ENCODE measurements around the gene VN1R4. TPM values are rescaled to one million over a fixed set of nuclear protein-coding genes. Genes with fewer than 3 reads are reported as not detected.
"Not testable (repeated sequence)": the region's sequence is repeated elsewhere in the genome, so short reads cannot be mapped to it uniquely, and the experiment has no call there.

VN1R4 gene
- not detected in 2 replicates for total RNA-seq (2014; rRNA removed; shearing (Covaris generic); ENCODE audit: low replicate concordance)

- DNase-seq (ENCODE audit: low read depth); in situ Hi-C loops (cut with HindIII; ENCODE audit: low pct_unique_long_range_greater_than_20kb, low sequenced_read_pairs): not testable (repeated sequence)
Measured at GRCh38 chr19:53267623-53268022, at the start of gene VN1R4. VN1R4 (minus strand) TSS chr19:53267723; CDS start chr19:53267665, 58 bp downstream.

- DNase-seq (ENCODE audit: low read depth) = no peak
- in situ Hi-C loops (cut with HindIII; ENCODE audit: low pct_unique_long_range_greater_than_20kb, low sequenced_read_pairs) = no loop called here
Measured at GRCh38 chr19:53311897-53312296, 44.4 kb upstream of the VN1R4 start.

- no peak for DNase-seq (ENCODE audit: low read depth)
- in situ Hi-C loops (cut with HindIII; ENCODE audit: low pct_unique_long_range_greater_than_20kb, low sequenced_read_pairs) = no loop called here
Measured at GRCh38 chr19:53311044-53311443, 43.5 kb upstream of the VN1R4 start.

GRCh38 chr19:53308339-53308811 lies 40.9 kb upstream of the VN1R4 start:
- in situ Hi-C loops (cut with HindIII; ENCODE audit: low pct_unique_long_range_greater_than_20kb, low sequenced_read_pairs) = no loop called here
- DNase-seq (ENCODE audit: low read depth) = no peak

- in situ Hi-C loops (cut with HindIII; ENCODE audit: low pct_unique_long_range_greater_than_20kb, low sequenced_read_pairs); DNase-seq (ENCODE audit: low read depth): not testable (repeated sequence)
Measured at GRCh38 chr19:53301341-53301740, 33.8 kb upstream of the VN1R4 start.

- in situ Hi-C loops (cut with HindIII; ENCODE audit: low pct_unique_long_range_greater_than_20kb, low sequenced_read_pairs) = no loop called here
- peak; percentile 33 for DNase-seq (ENCODE audit: low read depth)
Measured at GRCh38 chr19:53294786-53295441, 27.4 kb upstream of the VN1R4 start.

GRCh38 chr19:53290758-53291549 lies 23.4 kb upstream of the VN1R4 start:
- no peak for DNase-seq (ENCODE audit: low read depth)

GRCh38 chr19:53285087-53285486 lies 17.6 kb upstream of the VN1R4 start:
- DNase-seq (ENCODE audit: low read depth) = no peak
- in situ Hi-C loops (cut with HindIII; ENCODE audit: low pct_unique_long_range_greater_than_20kb, low sequenced_read_pairs) = no loop called here

More at GRCh38 chr19:53290758-53291549, 23.4 kb upstream of the VN1R4 start:
- in situ Hi-C loops (cut with HindIII; ENCODE audit: low pct_unique_long_range_greater_than_20kb, low sequenced_read_pairs) = no loop called here

GRCh38 chr19:53281947-53282346 lies 14.4 kb upstream of the VN1R4 start:
- in situ Hi-C loops (cut with HindIII; ENCODE audit: low pct_unique_long_range_greater_than_20kb, low sequenced_read_pairs); DNase-seq (ENCODE audit: low read depth): not testable (repeated sequence)

GRCh38 chr19:53275480-53275879 lies 8.0 kb upstream of the VN1R4 start:
- in situ Hi-C loops (cut with HindIII; ENCODE audit: low pct_unique_long_range_greater_than_20kb, low sequenced_read_pairs) = no loop called here
- no peak for DNase-seq (ENCODE audit: low read depth)

- DNase-seq (ENCODE audit: low read depth) = no peak
- in situ Hi-C loops (cut with HindIII; ENCODE audit: low pct_unique_long_range_greater_than_20kb, low sequenced_read_pairs) = no loop called here
Measured at GRCh38 chr19:53272044-53272443, 4.5 kb upstream of the VN1R4 start.

- DNase-seq (ENCODE audit: low read depth); in situ Hi-C loops (cut with HindIII; ENCODE audit: low pct_unique_long_range_greater_than_20kb, low sequenced_read_pairs): not testable (repeated sequence)
Measured at GRCh38 chr19:53269861-53270260, 2.3 kb upstream of the VN1R4 start.

- DNase-seq (ENCODE audit: low read depth); in situ Hi-C loops (cut with HindIII; ENCODE audit: low pct_unique_long_range_greater_than_20kb, low sequenced_read_pairs): not testable (repeated sequence)
Measured at GRCh38 chr19:53257715-53258342, 9.7 kb downstream of the VN1R4 start, which contains the start of gene VN1R2. VN1R2 (plus strand) TSS chr19:53258292; CDS start chr19:53258376, 84 bp downstream.

GRCh38 chr19:53254411-53255341 lies 12.8 kb downstream of the VN1R4 start, which contains the start of gene ZNF677:
ZNF677 (minus strand) TSS chr19:53254873; CDS start chr19:53251550, 3,323 bp downstream.
- in situ Hi-C loops (cut with HindIII; ENCODE audit: low pct_unique_long_range_greater_than_20kb, low sequenced_read_pairs) = no loop called here

GRCh38 chr19:53246498-53246897 lies 21.0 kb downstream of the VN1R4 start:
- in situ Hi-C loops (cut with HindIII; ENCODE audit: low pct_unique_long_range_greater_than_20kb, low sequenced_read_pairs) = no loop called here
- no peak for DNase-seq (ENCODE audit: low read depth)

More at GRCh38 chr19:53254411-53255341, 12.8 kb downstream of the VN1R4 start, which contains the start of gene ZNF677:
- no peak for DNase-seq (ENCODE audit: low read depth)

GRCh38 chr19:53237114-53237777 lies 30.3 kb downstream of the VN1R4 start:
- in situ Hi-C loops (cut with HindIII; ENCODE audit: low pct_unique_long_range_greater_than_20kb, low sequenced_read_pairs) = no loop called here

GRCh38 chr19:53224606-53225005 lies 42.9 kb downstream of the VN1R4 start:
- in situ Hi-C loops (cut with HindIII; ENCODE audit: low pct_unique_long_range_greater_than_20kb, low sequenced_read_pairs) = no loop called here
- no peak for DNase-seq (ENCODE audit: low read depth)

More at GRCh38 chr19:53237114-53237777, 30.3 kb downstream of the VN1R4 start:
- DNase-seq (ENCODE audit: low read depth) = no peak
